ENCODE measurements around the gene RAB20.
A peak's percentile ranks its signal among the peaks of the same experiment; 100 is the strongest.

The RAB20 gene

DNA sequence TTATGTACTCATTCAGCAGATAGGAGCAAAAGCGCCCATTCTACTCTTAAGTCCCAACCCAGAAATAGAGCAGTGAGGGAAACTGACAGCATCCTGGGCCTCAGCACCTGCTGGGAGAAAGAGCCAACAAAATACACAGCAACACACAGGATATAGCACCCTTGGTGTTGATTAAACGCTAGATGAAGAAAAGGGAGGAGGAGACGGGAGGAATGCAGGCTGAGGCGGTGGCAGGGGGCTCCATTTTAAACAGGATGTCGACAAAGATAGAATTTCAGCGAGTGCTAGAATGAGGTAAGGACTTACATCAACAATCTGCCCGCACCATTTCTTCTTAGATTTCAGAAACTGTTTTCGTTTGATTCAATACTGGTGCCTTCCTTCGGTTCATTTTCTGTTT, 4.6 kb upstream of the RAB20 start:
- H3K4me3 ChIP-seq (ENCODE audit: low read depth, low read length), result no peak overlapping the region
- no peak for TF ChIP-seq CTCF (conservative IDR thresholded peaks at IDR 0.05; ENCODE audit: low read depth, low read length)
- DNase-seq (ENCODE audit: low read depth), result no peak

DNA sequence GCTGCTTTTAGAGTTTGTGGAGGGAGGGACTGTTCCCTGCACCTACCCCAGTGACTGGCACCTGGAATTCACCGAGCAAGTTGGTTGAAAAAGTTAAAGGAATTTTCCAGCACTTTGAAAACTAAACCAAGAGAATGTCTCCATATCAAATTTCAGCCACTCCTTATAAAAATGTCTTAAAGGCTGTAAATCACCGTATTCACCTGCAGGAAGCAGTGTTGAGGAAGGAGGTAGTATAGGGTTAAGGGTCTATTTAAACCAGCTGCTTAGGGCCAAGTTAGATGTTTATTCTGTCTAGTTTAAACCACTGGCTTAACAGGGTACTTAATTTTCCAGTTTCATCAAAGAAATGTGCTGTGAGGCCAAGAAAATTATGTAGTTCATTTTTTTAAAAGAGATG, 3.8 kb upstream of the RAB20 start:
- H3K4me3 ChIP-seq (ENCODE audit: low read depth, low read length), result no peak overlapping the region
- TF ChIP-seq CTCF (conservative IDR thresholded peaks at IDR 0.05; ENCODE audit: low read depth, low read length), result peak; percentile 36
- DNase-seq (ENCODE audit: low read depth), result peak; percentile 23

- TF ChIP-seq CTCF (conservative IDR thresholded peaks at IDR 0.05; ENCODE audit: low read depth, low read length), result no peak
- DNase-seq (ENCODE audit: low read depth), result no peak
- H3K4me3 ChIP-seq (ENCODE audit: low read depth, low read length), result no peak overlapping the region
These were observed 3.0 kb upstream of the RAB20 start for GRCh38 chr13:110564472-110564985.

DNA sequence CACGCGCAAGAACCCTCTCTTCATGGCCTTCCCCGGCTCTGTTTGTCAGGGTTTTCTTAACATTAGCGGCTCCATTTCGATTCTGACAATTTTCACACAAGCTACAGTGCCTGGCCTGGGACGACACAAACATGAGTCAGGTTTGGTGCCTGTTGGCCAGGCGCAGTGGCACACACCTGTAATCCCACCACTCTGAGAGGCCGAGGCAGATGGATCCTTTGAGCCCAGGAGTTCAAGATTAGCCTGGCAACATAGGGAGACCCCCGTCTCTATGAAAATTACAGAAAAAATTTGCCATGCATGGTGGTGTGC, 1.9 kb upstream of the RAB20 start:
- no peak overlapping the region for H3K4me3 ChIP-seq (ENCODE audit: low read depth, low read length)
- no peak for DNase-seq (ENCODE audit: low read depth)
- no peak for TF ChIP-seq CTCF (conservative IDR thresholded peaks at IDR 0.05; ENCODE audit: low read depth, low read length)

- H3K4me3 ChIP-seq (ENCODE audit: low read depth, low read length), result peak overlapping the region; percentile 80
- TF ChIP-seq CTCF (conservative IDR thresholded peaks at IDR 0.05; ENCODE audit: low read depth, low read length), result no peak
- DNase-seq (ENCODE audit: low read depth), result no peak
These were observed 1.4 kb upstream of the RAB20 start for GRCh38 chr13:110562696-110563462.

DNA sequence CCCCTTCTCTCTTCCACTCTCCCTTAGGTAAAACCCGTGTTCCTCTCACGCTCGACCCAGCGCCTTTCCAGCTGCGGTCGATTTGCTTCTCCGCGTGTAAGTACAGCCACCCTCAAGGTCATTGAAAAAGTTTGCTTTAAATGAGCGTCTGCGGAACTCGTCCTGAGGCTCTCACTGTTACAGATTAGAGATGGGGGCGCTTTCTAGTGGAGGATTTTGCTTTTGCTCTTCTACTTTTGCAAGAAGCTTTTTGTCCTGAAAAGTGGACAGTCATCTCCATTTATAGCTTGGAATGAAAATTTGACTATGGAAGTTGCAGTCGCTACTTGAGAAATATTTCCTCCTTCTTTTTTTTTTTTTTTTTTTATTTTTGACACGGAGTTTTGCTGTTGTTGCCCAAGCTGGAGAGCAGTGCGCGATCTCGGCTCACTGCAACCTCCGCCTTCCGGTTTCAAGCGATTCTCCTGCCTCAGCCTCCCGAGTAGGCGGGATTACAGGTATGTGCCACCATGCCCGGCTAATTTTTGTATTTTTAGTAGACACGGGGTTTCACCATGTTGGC, 595 bp upstream of the RAB20 start:
- peak; percentile 65 for DNase-seq (ENCODE audit: low read depth)
- H3K4me3 ChIP-seq (ENCODE audit: low read depth, low read length), result peak overlapping the region; percentile 80
- peak; percentile 5 for TF ChIP-seq CTCF (conservative IDR thresholded peaks at IDR 0.05; ENCODE audit: low read depth, low read length)

All from choroid plexus epithelial cell (primary cell).